HCT116 (cell line): ENCODE data around the gene DLG5. TPM values are rescaled to one million over a fixed set of nuclear protein-coding genes. Genes with fewer than 3 reads are reported as not detected.

Experiments used
- ATAC-seq: fragments of 200-7000 bp; cut with Tn5 transposase; 2 replicates; pipeline ENCODE4 v1.9.1; 2020; ENCODE audit warnings: mild to moderate bottlenecking, moderate library complexity
- BruUV-seq: library from RNA; stranded (reverse); fragments of 400-500 nt; replicated peaks from 2 replicates; lab custom pipeline; 2021; lab: Mats Ljungman, UMichigan
- CTCF ChIA-PET: fragments of 300-600 bp; sonication (Branson Sonifier 250); formaldehyde crosslinking; loops from one replicate; lab custom pipeline; 2021; ENCODE audit warnings: antibody characterized with exemption; lab: Charles Lee
- POLR2A ChIA-PET: fragments of 300-600, 350-600 bp; sonication (Branson Sonifier 250); formaldehyde crosslinking; loops from one replicate; lab custom pipeline; 2021; ENCODE audit warnings: antibody characterized with exemption; lab: Charles Lee
- RAD21 ChIA-PET, 2 experiments: fragments of 300-600 bp; sonication (Branson Sonifier 250); formaldehyde crosslinking; loops; one replicate each; lab custom pipeline; 2023; ENCODE audit warnings: low total read pairs in 2 of 2; ENCODE audit not compliant: uncharacterized antibody in 2 of 2, unreplicated experiment in 2 of 2, low non-redundant PET in 1 of 2; lab: Charles Lee
- DNase-seq: peaks from one replicate; pipeline ENCODE4 v3.0.0-alpha.2; 2010; ENCODE audit warnings: low read depth, low spot score
- H2AFZ ChIP-seq: fragments of 200-600 bp; shearing (Covaris generic), sonication (generic); 2 replicates; pipeline ENCODE4 v1.6.1; 2017; ENCODE audit warnings: low read depth, mixed run types, mixed read lengths, antibody characterized with exemption, low read length; ENCODE audit not compliant: poor library complexity, severe bottlenecking
- H3K27ac ChIP-seq: 2 replicates; pipeline ENCODE4 v1.5.1; 2012; ENCODE audit warnings: low read depth, low read length
- H3K27me3 ChIP-seq: fragments of 200-600 bp; sonication (generic); 2 replicates; pipeline ENCODE4 v1.6.1; 2016; ENCODE audit warnings: mixed run types, low read length, mixed read lengths; ENCODE audit not compliant: insufficient read depth
- H3K36me3 ChIP-seq, 2 experiments: fragments of 200-500 bp in 1 of 2; fragments of 200-600 bp in 1 of 2; sonication (Bioruptor generic) in 1 of 2; sonication (generic) in 1 of 2; 2 replicates each; pipeline versions ENCODE4 v1.5.1 to v1.6.1; 2014 to 2016; ENCODE audit warnings: low read length in 2 of 2, inconsistent platforms in 1 of 2, mixed read lengths in 1 of 2, mixed run types in 1 of 2; ENCODE audit not compliant: insufficient read depth in 2 of 2, control insufficient read depth in 1 of 2
- H3K4me1 ChIP-seq, 2 experiments: fragments of 200-600 bp in 1 of 2; sonication (generic) in 1 of 2; 2 replicates each; pipeline versions ENCODE4 v1.5.1 to v1.6.1; 2012 to 2017; ENCODE audit warnings: low read length in 2 of 2, inconsistent platforms in 1 of 2, mild to moderate bottlenecking in 1 of 2, mixed read lengths in 1 of 2, mixed run types in 1 of 2, moderate library complexity in 1 of 2; ENCODE audit not compliant: insufficient read depth in 2 of 2, control insufficient read depth in 1 of 2
- H3K4me2 ChIP-seq: fragments of 200-600 bp; sonication (generic); 2 replicates; pipeline ENCODE4 v1.6.1; 2017; ENCODE audit warnings: mixed run types, low read length, mixed read lengths
- H3K4me3 ChIP-seq, 2 experiments: fragments of 200-600 bp in 1 of 2; sonication (generic) in 1 of 2; replicated peaks in 1 of 2; 2 replicates each; pipeline ENCODE4 v1.5.1; 2011 to 2016; ENCODE audit warnings: low read length in 2 of 2, control low read depth in 1 of 2, low read depth in 1 of 2, mild to moderate bottlenecking in 1 of 2, mixed read lengths in 1 of 2, mixed run types in 1 of 2
- H3K79me2 ChIP-seq: fragments of 200-600 bp; sonication (generic); 2 replicates; pipeline ENCODE4 v1.6.1; 2017; ENCODE audit warnings: mild to moderate bottlenecking, mixed run types, low read length, moderate library complexity, mixed read lengths; ENCODE audit not compliant: insufficient read depth
- H3K9ac ChIP-seq: fragments of 200-600 bp; sonication (generic); 2 replicates; pipeline ENCODE4 v1.6.1; 2016; ENCODE audit warnings: low read length, mixed read lengths
- H3K9me2 ChIP-seq: fragments of 200-600 bp; sonication (generic), shearing (Covaris generic); 2 replicates; pipeline ENCODE4 v1.6.1; 2017; ENCODE audit warnings: mixed run types, mild to moderate bottlenecking, moderate library complexity; ENCODE audit not compliant: insufficient read depth
- H3K9me3 ChIP-seq, 2 experiments: fragments of 200-500 bp in 1 of 2; fragments of 200-600 bp in 1 of 2; sonication (Bioruptor generic) in 1 of 2; sonication (generic) in 1 of 2; 2 replicates each; pipeline ENCODE4 v1.6.1; 2014 to 2017; ENCODE audit warnings: low read length in 2 of 2, mixed read lengths in 2 of 2, inconsistent platforms in 1 of 2, low read depth in 1 of 2, mild to moderate bottlenecking in 1 of 2, mixed run types in 1 of 2, moderate library complexity in 1 of 2; ENCODE audit not compliant: control insufficient read depth in 1 of 2, insufficient read depth in 1 of 2
- H4K20me1 ChIP-seq: fragments of 200-600 bp; sonication (generic), shearing (Covaris generic); 2 replicates; pipeline ENCODE4 v1.6.1; 2017; ENCODE audit warnings: mixed run types, mild to moderate bottlenecking, moderate library complexity; ENCODE audit not compliant: insufficient read depth
- EZH2phosphoT487 ChIP-seq: fragments of 200-600 bp; IDR thresholded peaks from 2 replicates; pipeline ENCODE4 v1.6.1; 2018; ENCODE audit warnings: antibody characterized with exemption, borderline replicate concordance
- POLR2AphosphoS5 ChIP-seq: IDR thresholded peaks from 2 replicates; pipeline ENCODE4 v1.6.1; 2011; ENCODE audit warnings: mild to moderate bottlenecking, low read depth, low read length, moderate library complexity
- SRF ChIP-seq: IDR thresholded peaks from 2 replicates; pipeline ENCODE4 v1.6.1; 2012; ENCODE audit warnings: low read depth
- YY1 ChIP-seq: IDR thresholded peaks from 2 replicates; pipeline ENCODE4 v1.6.1; 2011; ENCODE audit warnings: low read length, low read depth, moderate library complexity, mild to moderate bottlenecking; ENCODE audit not compliant: insufficient replicate concordance; ENCODE audit errors: extremely low read depth
- ZNF274 ChIP-seq: fragments of 200-500 bp; sonication (Bioruptor generic); IDR thresholded peaks from 2 replicates; pipeline ENCODE4 v1.6.1; 2014; ENCODE audit warnings: mild to moderate bottlenecking, low read depth, low read length, inconsistent platforms
- intact Hi-C: fragments of 100-400 bp; cut with micrococcal nuclease; formaldehyde crosslinking; loops from 2 replicates; pipeline ENCODE4 v1.10.0; 2022
- total RNA-seq: library from RNA; stranded (reverse); gene quantifications from one replicate; pipeline ENCODE4 v1.2.1, GENCODE V29; 2021; ENCODE audit not compliant: unreplicated experiment
- TF ChIP-seq, protein P1 (sequence below): IDR thresholded peaks from 2 replicates; pipeline ENCODE4 v1.6.1; 2012
- TF ChIP-seq, protein P2 (sequence below): IDR thresholded peaks from 2 replicates; pipeline ENCODE4 v1.6.1; 2012
- TF ChIP-seq, protein P3 (sequence below): IDR thresholded peaks from 2 replicates; pipeline ENCODE4 v1.6.1; 2011; ENCODE audit warnings: mild to moderate bottlenecking, low read length, moderate library complexity; ENCODE audit not compliant: insufficient replicate concordance; ENCODE audit errors: extremely low read depth
- TF ChIP-seq, protein P4 (sequence below): IDR thresholded peaks from 2 replicates; pipeline ENCODE4 v1.6.1; 2012; ENCODE audit warnings: low read depth

The DLG5 gene
- total RNA-seq, 1 experiment from 2014 or later, result 44.8 TPM

DNA sequence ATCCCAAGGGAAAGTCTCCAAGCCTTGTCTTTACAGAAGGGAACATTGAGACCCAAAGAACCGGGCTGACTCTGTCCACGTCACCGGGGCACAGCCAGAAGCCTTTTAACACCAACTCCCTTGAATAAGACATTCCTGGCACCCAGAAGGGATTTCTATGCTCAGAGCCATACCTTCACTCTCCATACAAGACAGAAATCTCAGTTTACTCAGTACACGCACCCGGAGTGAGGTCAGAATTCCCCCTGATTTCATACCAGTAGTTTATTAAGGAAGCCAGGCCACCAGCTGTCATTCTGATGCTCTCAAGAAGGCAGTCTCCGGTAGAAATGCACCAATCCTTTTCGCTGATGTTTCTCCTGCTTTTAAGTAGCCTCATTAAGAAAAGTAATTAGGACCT lies 154.7 kb downstream of the DLG5 start:
- H3K9me2 ChIP-seq, result no peaks in the 10 kb centered on the region
- POLR2A ChIA-PET, result no interaction called here
- no peaks in the 10 kb centered on the region for H4K20me1 ChIP-seq
- BruUV-seq, result no TSS peak
- H3K36me3 ChIP-seq, result no peaks in the 10 kb centered on the region
- no peak overlapping the region for H2AFZ ChIP-seq
- H3K79me2 ChIP-seq, result no peaks in the 10 kb centered on the region
- TF ChIP-seq, protein P1, sequence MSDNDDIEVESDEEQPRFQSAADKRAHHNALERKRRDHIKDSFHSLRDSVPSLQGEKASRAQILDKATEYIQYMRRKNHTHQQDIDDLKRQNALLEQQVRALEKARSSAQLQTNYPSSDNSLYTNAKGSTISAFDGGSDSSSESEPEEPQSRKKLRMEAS, result no peak
- TF ChIP-seq, protein P2, sequence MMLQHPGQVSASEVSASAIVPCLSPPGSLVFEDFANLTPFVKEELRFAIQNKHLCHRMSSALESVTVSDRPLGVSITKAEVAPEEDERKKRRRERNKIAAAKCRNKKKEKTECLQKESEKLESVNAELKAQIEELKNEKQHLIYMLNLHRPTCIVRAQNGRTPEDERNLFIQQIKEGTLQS, result no peak
- no peak for TF ChIP-seq SRF
- TF ChIP-seq POLR2AphosphoS5, result no peak
- TF ChIP-seq, protein P3, sequence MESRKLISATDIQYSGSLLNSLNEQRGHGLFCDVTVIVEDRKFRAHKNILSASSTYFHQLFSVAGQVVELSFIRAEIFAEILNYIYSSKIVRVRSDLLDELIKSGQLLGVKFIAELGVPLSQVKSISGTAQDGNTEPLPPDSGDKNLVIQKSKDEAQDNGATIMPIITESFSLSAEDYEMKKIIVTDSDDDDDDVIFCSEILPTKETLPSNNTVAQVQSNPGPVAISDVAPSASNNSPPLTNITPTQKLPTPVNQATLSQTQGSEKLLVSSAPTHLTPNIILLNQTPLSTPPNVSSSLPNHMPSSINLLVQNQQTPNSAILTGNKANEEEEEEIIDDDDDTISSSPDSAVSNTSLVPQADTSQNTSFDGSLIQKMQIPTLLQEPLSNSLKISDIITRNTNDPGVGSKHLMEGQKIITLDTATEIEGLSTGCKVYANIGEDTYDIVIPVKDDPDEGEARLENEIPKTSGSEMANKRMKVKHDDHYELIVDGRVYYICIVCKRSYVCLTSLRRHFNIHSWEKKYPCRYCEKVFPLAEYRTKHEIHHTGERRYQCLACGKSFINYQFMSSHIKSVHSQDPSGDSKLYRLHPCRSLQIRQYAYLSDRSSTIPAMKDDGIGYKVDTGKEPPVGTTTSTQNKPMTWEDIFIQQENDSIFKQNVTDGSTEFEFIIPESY, result no peak
- no peak for TF ChIP-seq YY1
- no peak for TF ChIP-seq EZH2phosphoT487
- TF ChIP-seq, protein P4, sequence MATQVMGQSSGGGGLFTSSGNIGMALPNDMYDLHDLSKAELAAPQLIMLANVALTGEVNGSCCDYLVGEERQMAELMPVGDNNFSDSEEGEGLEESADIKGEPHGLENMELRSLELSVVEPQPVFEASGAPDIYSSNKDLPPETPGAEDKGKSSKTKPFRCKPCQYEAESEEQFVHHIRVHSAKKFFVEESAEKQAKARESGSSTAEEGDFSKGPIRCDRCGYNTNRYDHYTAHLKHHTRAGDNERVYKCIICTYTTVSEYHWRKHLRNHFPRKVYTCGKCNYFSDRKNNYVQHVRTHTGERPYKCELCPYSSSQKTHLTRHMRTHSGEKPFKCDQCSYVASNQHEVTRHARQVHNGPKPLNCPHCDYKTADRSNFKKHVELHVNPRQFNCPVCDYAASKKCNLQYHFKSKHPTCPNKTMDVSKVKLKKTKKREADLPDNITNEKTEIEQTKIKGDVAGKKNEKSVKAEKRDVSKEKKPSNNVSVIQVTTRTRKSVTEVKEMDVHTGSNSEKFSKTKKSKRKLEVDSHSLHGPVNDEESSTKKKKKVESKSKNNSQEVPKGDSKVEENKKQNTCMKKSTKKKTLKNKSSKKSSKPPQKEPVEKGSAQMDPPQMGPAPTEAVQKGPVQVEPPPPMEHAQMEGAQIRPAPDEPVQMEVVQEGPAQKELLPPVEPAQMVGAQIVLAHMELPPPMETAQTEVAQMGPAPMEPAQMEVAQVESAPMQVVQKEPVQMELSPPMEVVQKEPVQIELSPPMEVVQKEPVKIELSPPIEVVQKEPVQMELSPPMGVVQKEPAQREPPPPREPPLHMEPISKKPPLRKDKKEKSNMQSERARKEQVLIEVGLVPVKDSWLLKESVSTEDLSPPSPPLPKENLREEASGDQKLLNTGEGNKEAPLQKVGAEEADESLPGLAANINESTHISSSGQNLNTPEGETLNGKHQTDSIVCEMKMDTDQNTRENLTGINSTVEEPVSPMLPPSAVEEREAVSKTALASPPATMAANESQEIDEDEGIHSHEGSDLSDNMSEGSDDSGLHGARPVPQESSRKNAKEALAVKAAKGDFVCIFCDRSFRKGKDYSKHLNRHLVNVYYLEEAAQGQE, result no peak
- TF ChIP-seq ZNF274, result no peak
- no peak overlapping the region for H3K4me3 ChIP-seq
- RAD21 ChIA-PET, result no interaction called here
- peaks cover 0 to 5% of the 10 kb centered on the region in 2 experiments; a peak in 1 of 4 replicates for H3K9me3 ChIP-seq
- intact Hi-C loops, result no loop called here
- H3K27ac ChIP-seq, result no peak overlapping the region
- no peak for DNase-seq
- no peaks in the 10 kb centered on the region for H3K27me3 ChIP-seq
- CTCF ChIA-PET, result no interaction called here
- ATAC-seq, result no peak
- H3K9ac ChIP-seq, result no peak overlapping the region
- H3K4me1 ChIP-seq, result no peaks in the 10 kb centered on the region
- no peak overlapping the region for H3K4me2 ChIP-seq
